ENCODE data around the gene MYEOV.

MYEOV gene

DNA sequence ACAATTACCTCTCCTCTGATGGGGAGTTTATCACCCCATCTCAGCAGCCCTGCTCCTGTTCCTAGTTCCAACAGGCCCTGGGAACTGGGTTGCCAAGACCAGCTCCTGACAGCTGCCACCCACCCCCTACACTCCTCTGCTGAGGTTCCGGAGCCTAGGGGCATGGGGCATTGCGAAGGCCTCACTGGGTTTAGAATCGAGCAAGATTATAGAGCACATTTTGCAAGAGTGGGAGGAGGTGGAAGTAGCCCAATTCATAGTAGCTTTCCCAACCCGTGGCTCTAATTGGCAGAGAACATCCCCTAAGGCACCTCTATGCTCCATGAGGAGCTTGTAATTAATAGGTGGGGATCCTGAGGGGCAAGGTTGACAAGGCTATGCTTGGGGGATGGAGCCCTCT, 23.0 kb downstream of the MYEOV start:
- DNase-seq (ENCODE audit: low read depth): no peak
- H3K4me3 ChIP-seq (ENCODE audit: low read depth, low read length): no peak overlapping the region
- TF ChIP-seq, protein P1, sequence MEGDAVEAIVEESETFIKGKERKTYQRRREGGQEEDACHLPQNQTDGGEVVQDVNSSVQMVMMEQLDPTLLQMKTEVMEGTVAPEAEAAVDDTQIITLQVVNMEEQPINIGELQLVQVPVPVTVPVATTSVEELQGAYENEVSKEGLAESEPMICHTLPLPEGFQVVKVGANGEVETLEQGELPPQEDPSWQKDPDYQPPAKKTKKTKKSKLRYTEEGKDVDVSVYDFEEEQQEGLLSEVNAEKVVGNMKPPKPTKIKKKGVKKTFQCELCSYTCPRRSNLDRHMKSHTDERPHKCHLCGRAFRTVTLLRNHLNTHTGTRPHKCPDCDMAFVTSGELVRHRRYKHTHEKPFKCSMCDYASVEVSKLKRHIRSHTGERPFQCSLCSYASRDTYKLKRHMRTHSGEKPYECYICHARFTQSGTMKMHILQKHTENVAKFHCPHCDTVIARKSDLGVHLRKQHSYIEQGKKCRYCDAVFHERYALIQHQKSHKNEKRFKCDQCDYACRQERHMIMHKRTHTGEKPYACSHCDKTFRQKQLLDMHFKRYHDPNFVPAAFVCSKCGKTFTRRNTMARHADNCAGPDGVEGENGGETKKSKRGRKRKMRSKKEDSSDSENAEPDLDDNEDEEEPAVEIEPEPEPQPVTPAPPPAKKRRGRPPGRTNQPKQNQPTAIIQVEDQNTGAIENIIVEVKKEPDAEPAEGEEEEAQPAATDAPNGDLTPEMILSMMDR (conservative IDR thresholded peaks at IDR 0.05; ENCODE audit: low read depth, low read length): no peak

DNA sequence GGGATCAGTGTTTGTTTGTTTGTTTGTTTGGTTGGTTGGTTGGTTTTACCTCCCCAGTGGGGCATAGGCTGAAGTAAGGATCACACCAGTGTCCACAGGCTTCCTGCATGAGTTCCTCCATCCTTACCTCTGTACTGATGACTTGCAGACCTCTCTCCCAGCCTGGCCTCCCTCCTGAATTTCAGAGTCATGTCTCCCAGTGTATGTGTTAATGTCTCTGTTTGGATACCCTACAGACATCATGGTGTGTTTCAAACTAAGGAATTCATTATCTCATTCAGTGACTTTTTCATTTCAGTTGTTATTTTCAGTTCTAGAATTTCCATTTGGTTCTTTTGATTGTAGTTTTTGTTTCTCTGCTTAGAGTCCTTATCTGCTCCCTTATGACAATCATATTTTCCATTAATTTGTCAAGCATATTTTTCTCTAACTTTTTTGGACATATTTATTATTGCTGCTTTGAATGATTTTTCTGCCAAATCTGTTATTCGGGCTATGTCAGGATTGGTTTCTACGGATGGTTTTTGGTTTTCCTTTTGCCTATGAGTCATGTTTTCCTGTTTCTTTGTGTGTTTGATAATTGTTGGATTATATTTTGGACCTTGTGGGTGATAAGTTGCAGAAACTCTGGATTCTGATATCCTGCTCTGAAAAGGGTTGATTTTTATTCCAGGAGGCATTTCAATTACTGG, 23.6 kb downstream of the MYEOV start:
- TF ChIP-seq, protein P1 (conservative IDR thresholded peaks at IDR 0.05; ENCODE audit: low read depth, low read length): no peak
- no peak overlapping the region for H3K4me3 ChIP-seq (ENCODE audit: low read depth, low read length)
- DNase-seq (ENCODE audit: low read depth): peak; percentile 31

DNA sequence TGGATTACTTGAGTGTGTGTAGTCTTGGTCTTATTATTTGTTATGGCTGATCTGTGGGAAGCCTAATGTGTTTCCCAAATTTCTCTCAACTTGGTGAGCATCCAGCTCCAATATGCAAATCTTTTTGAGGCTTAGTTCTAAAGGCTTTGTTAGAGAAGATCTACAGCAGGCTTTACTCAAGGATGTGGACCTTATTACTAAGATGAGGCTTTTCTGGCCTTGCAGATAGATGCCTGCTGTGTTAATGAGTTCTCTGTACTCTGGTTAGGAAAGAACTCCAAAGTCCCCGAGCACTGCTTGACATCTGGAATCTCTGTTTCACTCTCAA, 24.1 kb downstream of the MYEOV start:
- TF ChIP-seq, protein P1 (conservative IDR thresholded peaks at IDR 0.05; ENCODE audit: low read depth, low read length): no peak

DNA sequence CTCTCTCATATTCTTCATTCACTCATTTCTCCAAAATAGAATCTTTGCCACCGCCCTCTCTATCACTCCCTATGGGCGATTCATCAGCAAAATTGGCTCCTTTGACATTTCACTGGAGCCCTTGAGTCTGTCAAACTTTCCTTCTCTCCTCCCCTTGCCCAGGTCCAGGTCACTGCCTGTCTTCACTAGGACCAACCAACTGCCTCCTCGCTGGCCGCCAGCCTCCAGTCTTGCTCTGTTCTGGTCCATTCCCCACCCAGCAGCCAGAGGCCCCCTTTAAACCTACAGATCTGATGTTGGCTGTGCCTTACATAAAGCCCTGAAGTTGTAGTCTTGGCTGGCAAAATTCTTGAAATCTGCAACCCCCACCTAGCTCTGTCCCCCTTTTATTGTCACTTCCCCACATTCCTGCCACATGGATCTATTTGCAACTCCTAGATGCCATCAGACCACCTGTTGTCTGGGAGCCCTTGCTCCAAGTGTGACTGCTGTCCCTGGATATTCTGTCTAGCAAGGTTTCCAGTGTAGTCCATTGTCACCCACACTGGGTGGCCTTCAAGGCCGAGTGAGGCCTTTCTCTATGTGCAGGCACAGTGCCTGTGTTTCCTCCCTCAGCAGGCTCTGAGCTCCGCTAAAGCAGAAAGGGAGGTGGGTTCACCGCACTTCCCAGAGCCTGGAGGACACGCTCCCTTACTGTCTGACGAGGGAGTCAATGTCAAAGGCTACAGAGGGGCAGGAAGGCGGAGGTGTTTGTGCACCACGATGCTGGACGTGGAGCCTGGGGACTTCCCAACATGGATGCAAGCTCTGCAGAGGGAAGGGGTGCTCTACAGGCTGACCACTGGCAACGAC, 25.5 kb downstream of the MYEOV start:
- no peak overlapping the region for H3K4me3 ChIP-seq (ENCODE audit: low read depth, low read length)
- TF ChIP-seq, protein P1 (conservative IDR thresholded peaks at IDR 0.05; ENCODE audit: low read depth, low read length): no peak
- DNase-seq (ENCODE audit: low read depth): no peak

More for the DNA sequence above, 24.1 kb downstream of the MYEOV start:
- DNase-seq (ENCODE audit: low read depth): no peak
- H3K4me3 ChIP-seq (ENCODE audit: low read depth, low read length): no peak overlapping the region

DNA sequence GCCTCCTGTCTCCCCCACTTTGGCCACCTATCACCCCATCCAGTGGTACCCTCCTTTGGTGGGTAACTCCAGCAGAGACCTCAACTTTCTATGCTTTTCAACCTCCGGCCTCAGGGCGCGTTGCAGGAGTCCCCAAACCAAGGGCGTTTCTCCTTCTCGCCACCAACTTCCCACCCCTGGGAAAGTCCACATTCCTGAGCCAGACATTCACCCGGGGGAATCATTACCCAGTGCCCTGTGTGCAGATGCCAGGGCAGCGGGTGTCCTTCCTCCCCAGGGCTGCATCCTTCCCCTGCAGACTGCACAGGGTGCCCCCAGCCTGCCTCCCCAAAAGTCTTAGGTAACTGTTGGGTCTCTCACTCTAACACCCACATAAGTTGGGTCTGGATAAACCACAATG, 26.4 kb downstream of the MYEOV start:
- TF ChIP-seq, protein P1 (conservative IDR thresholded peaks at IDR 0.05; ENCODE audit: low read depth, low read length): no peak
- DNase-seq (ENCODE audit: low read depth): no peak
- H3K4me3 ChIP-seq (ENCODE audit: low read depth, low read length): no peak overlapping the region

DNA sequence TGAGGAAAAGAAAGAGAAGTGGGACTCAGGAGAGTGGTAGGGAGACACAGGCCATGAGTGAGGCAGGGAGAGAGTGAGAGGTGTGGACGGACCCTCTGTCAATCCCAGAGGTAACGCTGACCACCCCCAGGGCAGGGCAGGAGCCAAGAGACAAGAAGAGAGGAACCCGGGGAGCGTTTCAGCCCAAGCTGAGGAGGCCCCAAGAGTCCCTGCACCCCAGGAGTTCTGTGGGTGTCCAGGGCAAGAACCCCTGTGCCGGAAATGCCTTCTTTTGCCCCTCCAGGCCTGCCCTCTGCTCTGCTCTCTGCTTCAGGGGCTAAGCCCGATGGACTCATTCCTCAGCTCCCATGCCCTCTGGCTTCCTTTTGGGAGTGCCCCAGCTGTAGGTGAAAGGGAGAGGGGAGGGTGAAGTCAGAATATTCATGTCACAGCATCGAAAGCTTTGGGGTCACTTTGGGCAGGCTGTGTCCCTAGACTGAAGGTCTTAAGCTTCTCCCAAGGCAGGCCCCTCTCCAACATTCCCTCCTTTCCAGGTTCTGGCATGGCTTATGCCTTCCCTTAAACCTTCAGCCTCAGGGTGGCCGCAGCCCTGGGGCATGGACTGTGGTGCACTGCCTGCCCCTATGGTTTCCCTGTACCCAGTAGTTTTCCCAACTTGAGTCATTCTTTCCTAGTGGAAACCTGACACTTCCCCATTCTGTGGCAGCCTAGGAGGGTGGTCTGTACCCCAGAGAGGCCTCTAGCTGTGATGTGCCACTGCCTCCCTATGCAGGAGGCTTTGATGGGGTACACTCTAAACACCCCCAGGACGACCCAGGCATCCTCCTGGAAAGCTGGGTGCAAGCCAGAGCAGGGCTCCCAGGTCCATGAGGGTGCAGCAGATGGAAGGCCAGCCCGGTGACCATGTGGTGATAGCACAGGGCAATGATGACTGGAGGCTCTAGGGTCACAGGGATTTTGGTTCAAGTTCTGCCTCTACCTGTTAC, 27.1 kb downstream of the MYEOV start:
- TF ChIP-seq, protein P1 (conservative IDR thresholded peaks at IDR 0.05; ENCODE audit: low read depth, low read length): no peak
- H3K4me3 ChIP-seq (ENCODE audit: low read depth, low read length): no peak overlapping the region
- DNase-seq (ENCODE audit: low read depth): no peak
